SJSA1 (cell line): ENCODE measurements around the gene HAGH. TPM values are rescaled to one million over a fixed set of nuclear protein-coding genes. Genes with fewer than 3 reads are reported as not detected.

Source experiments
- DNase-seq, 2 experiments: peaks; one replicate each; pipeline ENCODE4 v3.0.0-alpha.2; 2015 to 2020; ENCODE audit warnings: low spot score in 2 of 2, low read depth in 1 of 2
- H3K27ac ChIP-seq: fragments of 250-450 bp; sonication (Bioruptor Pico); 2 replicates; pipeline ENCODE4 v1.5.1; 2020; ENCODE audit warnings: mild to moderate bottlenecking, moderate library complexity
- H3K27me3 ChIP-seq: fragments of 250-450 bp; sonication (Bioruptor Pico); replicated peaks from 2 replicates; pipeline ENCODE4 v1.5.1; 2020; ENCODE audit warnings: mild to moderate bottlenecking, moderate library complexity
- H3K36me3 ChIP-seq: fragments of 250-450 bp; sonication (Bioruptor Pico); 2 replicates; pipeline ENCODE4 v1.5.1; 2020; ENCODE audit warnings: mild to moderate bottlenecking
- H3K4me1 ChIP-seq: fragments of 250-450 bp; sonication (Bioruptor Pico); replicated peaks from 2 replicates; pipeline ENCODE4 v1.6.1; 2021; ENCODE audit warnings: mild to moderate bottlenecking
- H3K4me3 ChIP-seq: fragments of 250-450 bp; sonication (Bioruptor Pico); 2 replicates; pipeline ENCODE4 v1.5.1; 2020; ENCODE audit warnings: mild to moderate bottlenecking
- H3K9me3 ChIP-seq: fragments of 250-450 bp; sonication (Bioruptor Pico); replicated peaks from 2 replicates; pipeline ENCODE4 v1.5.1; 2020; ENCODE audit warnings: mild to moderate bottlenecking
- total RNA-seq: library from RNA; depleted of rRNA; stranded (reverse); fragments of >200 nt; shearing (Covaris generic); gene quantifications from 2 replicates; pipeline ENCODE4 v1.2.3, GENCODE V29; 2014

The HAGH gene
- total RNA-seq, 1 experiment from 2014 or later, result 65.3 TPM

DNA sequence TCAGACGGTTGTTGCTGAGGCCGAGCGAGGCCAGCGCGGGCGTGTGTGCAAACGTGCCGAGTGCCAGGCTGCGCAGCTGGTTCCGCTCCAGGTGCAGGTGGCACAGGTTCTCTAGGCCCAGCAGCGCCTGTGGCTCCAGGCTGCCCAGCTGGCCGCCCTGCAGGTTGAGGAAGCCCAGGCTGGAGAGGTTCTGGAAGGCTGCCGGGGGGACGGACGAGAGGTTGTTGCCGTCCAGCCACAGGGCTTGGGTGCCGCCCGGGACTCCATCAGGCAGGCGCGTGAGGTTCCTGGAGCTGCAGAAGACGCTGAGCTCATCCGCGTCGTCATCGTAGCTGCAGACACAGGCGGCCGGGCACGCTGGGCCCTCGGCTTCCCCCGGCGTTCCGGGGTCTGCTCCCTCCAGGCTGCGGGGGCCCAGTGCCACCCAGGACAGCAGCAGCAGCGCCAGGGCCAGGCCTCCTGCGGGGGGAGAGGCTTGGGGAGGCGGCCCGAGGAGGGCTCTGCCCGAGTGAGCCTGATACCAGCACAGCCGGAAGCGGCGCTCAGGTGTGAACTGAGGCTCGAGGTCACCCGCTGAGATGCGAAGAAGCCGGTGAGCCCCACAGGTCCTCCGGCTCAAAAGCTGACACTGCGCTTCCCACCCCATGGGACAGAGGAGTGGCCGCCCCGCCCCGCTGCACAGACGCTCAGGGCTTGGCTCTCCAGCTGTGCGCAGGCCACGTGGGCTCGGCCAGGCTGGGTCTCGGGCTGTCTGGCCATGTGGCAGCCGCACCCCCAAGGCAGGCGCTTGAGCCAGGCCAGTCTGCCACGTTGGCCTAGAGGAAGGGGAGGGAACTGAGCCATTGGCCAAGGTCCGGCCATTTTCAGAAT is 34.4 kb downstream of the HAGH start:
- Histone ChIP-seq H3K36me3 (peaks cover 44% of the 10 kb centered on the region), H3K4me3 (no peak overlapping the region), H3K27me3 (no peaks in the 10 kb centered on the region), H3K9me3 (no peaks in the 10 kb centered on the region), H3K27ac (no peak overlapping the region), H3K4me1 (no peaks in the 10 kb centered on the region)
- DNase-seq, result no peak

DNA sequence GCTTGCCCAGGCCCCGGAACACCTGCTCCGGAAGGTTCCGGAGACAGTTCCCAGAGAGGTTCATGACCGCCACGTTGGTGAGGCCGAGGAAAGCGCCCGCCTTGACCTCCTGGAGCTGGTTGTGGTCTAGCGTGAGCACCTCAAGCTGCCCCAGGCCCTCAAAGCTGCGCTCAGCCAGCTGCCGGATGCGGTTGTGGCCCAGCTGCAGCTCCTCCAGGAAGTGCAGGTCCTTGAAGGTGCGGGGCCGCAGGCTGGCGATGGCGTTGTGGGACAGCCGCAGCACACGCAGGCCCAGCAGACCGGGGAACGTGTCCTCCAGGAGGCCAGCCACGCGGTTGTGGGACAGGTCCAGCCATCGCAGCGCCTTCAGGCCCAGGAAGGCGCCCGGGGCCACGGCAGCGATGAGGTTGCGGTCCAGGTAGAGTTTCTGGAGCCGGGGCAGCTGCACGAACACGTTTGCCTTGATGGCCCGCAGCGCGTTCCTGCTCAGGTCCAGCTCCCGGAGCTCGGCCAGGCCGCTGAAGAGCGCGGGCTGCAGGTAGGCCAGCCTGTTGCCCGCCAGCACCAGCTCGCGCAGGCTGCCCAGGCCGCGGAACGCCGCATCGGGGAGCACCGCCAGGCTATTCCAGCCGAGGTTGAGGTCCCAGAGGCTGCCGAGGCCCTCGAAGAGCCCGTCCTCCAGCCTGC is 35.2 kb downstream of the HAGH start:
- no peak for DNase-seq
- H3K27me3 ChIP-seq, result no peaks in the 10 kb centered on the region
- no peak overlapping the region for H3K27ac ChIP-seq
- peaks cover 51% of the 10 kb centered on the region for H3K36me3 ChIP-seq
- no peaks in the 10 kb centered on the region for H3K4me1 ChIP-seq
- H3K9me3 ChIP-seq, result no peaks in the 10 kb centered on the region
- H3K4me3 ChIP-seq, result no peak overlapping the region

DNA sequence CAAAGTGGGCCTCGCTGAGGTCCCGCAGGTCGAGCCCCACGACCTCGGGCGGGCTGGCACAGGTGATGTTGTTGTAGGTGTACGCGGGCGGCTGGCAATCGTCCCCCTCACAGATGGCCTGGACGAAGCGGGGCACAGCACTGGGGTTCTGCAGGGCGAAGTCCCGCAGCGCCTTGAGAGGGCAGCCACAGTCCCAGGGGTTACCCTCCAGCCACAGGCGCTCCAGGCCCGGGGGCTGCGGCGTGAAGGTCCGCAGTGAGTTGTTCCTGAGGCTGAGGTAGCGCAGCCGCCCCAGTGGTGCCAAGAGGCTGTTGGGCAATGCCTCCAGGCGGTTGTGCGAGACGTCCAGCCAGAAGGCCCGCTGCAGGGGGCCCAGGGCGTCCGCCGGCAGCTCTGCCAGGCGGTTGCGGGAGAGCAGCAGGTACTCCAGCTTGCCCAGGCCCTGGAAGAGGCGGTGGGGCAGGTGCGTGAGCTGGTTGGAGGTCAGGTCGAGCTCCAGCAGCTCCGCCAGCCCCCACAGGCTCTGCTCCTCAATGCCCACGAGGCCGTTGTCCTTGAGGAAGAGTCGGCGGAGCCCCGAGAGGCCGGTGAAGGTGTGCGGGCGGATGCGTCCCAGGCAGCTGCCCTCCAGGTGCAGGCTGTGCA is 35.9 kb downstream of the HAGH start:
- Histone ChIP-seq H3K27me3 (no peaks in the 10 kb centered on the region), H3K9me3 (no peaks in the 10 kb centered on the region), H3K27ac (no peak overlapping the region), H3K36me3 (peaks cover 58% of the 10 kb centered on the region), H3K4me1 (no peaks in the 10 kb centered on the region), H3K4me3 (no peak overlapping the region)
- no peak for DNase-seq

DNA sequence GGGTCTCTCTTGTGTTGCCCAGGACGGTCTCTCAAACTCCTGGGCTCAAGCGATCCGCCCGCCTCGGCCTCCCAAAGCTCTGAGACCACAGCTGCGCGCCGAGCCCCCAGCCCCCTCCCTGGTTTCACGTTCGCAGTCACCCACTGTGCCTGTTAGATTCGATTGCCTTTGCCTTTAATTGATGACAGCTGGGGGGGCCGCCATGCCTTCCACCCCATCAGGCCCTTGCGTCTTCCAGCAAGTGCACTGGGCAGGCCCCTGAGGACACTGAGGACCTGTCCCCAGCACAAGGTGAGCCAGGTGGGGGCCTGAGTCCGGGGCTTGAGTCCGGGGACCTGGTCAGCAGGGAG is 36.4 kb downstream of the HAGH start:
- Histone ChIP-seq H3K4me1 (no peaks in the 10 kb centered on the region), H3K36me3 (peaks cover 60% of the 10 kb centered on the region), H3K27ac (no peak overlapping the region), H3K27me3 (no peaks in the 10 kb centered on the region), H3K4me3 (no peak overlapping the region), H3K9me3 (no peaks in the 10 kb centered on the region)
- DNase-seq, result no peak

DNA sequence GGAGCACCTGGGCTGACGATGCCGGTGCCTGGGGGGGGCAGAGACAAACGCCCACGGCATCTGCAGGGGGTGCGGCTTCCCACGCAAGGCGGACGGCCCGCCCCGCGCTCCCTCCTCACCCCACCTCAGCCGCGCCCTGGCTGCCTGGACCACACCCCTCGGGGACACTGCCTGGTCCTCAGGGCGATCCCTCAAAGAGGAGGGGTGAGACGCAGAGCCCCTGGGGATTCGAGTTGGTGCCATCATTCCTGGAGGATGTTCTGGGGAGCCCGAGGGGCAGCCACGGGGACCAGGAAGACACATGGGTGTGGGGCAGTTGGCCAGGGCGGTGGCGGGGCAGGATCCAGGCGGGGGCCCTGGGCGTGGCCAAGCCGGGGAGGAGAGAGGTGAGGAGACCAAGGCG is 37.0 kb downstream of the HAGH start:
- DNase-seq, result no peak
- no peaks in the 10 kb centered on the region for H3K4me1 ChIP-seq
- peaks cover 65% of the 10 kb centered on the region for H3K36me3 ChIP-seq
- H3K27ac ChIP-seq, result no peak overlapping the region
- no peak overlapping the region for H3K4me3 ChIP-seq
- H3K9me3 ChIP-seq, result no peaks in the 10 kb centered on the region
- no peaks in the 10 kb centered on the region for H3K27me3 ChIP-seq

DNA sequence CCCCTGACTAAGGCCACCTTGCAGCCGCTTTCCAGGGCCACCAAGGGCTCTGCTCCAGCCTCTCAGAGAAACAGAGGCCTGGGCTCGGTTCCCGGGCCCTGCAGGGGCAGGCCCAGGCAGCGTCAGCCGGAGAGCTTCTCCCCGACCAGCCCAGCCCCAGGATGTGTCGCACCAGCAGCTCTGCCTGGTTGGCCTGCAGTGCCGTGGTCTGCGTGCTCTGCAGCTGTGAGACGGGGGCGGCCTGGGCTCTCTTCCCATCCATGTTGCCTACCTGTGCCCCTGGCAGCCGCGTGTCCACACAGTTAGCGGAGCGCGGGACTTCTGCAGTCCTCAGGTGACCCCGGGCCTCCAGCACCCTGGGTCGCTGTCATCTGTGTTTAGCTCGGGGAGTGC is 37.9 kb downstream of the HAGH start:
- Histone ChIP-seq H3K9me3 (no peaks in the 10 kb centered on the region), H3K4me3 (no peak overlapping the region), H3K36me3 (peaks cover 70% of the 10 kb centered on the region), H3K27ac (no peak overlapping the region), H3K4me1 (peaks cover 7% of the 10 kb centered on the region; the same call in 1 of the 2 replicates), H3K27me3 (no peaks in the 10 kb centered on the region)
- DNase-seq, result no peak

DNA sequence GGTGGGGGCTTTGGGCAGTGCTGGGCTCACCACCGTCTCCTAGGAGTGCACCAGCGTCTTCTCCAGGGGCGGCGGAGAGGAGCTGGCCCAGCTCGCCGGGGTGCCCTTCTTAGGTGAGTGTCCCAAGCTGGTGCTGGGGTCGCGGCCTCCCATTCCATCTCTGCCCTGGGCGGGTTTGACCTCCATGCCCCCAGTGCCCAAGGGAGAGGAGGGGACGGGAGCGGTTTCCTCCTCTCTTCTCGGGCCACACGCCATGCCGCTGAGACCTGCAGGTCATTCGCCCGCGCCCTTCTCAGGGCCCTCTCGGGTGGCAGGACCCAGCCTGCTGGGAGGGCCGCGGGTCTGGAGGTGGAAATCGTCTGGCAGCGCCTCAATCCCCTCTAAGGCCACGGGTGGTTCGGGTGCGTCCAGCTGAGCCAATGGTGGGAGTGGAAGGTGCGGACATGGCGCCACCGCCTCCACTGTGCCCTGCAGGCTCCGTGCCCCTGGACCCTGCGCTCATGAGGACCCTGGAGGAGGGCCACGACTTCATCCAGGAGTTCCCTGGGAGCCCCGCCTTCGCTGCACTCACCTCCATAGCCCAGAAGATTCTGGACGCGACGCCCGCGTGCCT is 38.4 kb downstream of the HAGH start:
- Histone ChIP-seq H3K4me1 (peaks cover 7% of the 10 kb centered on the region), H3K36me3 (peaks cover 70% of the 10 kb centered on the region)

DNA sequence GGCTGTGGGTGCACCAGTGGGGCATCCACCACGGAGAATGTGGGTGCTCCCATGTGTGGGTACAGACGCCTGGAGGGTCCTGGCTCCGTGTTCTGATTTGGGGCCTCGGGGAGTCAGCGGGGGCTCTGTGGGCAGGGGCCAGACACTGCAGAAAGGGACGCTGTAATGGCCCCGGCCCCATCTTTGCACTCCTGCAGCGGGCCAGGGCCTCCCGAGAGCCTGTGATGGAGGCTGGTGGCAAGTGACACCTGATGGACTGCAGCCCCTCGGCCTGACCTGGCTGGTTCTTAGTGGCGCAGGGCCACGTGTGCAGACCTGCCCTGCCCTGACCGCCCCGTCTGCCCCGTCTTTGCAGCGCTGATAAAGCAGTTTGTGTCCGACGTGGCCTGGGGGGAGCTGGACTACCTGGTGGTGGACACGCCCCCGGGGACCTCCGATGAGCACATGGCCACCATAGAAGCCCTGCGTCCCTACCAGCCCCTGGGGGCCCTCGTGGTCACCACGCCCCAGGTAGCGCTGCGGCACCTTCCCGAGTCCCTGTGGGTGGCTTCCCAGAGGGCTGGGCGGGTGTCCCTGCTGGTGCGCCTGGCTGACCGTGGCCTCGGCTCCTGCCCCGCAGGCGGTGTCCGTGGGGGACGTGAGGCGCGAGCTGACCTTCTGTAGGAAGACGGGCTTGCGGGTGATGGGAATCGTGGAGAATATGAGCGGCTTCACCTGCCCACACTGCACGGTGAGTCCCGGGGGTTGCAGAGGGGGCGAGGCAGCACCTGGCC is 39.1 kb downstream of the HAGH start:
- Histone ChIP-seq H3K27ac (no peak overlapping the region), H3K9me3 (no peaks in the 10 kb centered on the region), H3K4me3 (no peak overlapping the region), H3K27me3 (no peaks in the 10 kb centered on the region), H3K36me3 (peaks cover 72% of the 10 kb centered on the region), H3K4me1 (peaks cover 7% of the 10 kb centered on the region)
- no peak for DNase-seq

More for the DNA sequence above, 38.4 kb downstream of the HAGH start:
- no peak for DNase-seq
- no peaks in the 10 kb centered on the region for H3K9me3 ChIP-seq
- no peak overlapping the region for H3K27ac ChIP-seq
- H3K27me3 ChIP-seq, result no peaks in the 10 kb centered on the region
- H3K4me3 ChIP-seq, result no peak overlapping the region

DNA sequence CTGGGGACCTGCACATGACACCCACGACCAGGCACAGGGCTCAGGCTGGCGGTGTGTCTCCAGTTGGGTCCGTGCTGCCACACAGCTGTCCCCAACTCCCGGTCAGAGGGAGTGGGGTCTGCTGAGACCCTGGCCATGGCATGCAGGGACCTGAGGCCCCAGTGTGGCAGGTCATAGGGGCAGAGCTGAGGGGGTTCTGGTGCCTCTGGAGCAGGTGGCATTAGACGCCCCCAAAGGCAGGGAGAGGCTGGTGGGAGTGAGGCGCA is 39.6 kb downstream of the HAGH start:
- no peaks in the 10 kb centered on the region for H3K27me3 ChIP-seq
- H3K36me3 ChIP-seq, result peaks cover 72% of the 10 kb centered on the region
- no peak overlapping the region for H3K27ac ChIP-seq
- no peak for DNase-seq
- H3K4me1 ChIP-seq, result peaks cover 8% of the 10 kb centered on the region
- H3K4me3 ChIP-seq, result no peak overlapping the region
- H3K9me3 ChIP-seq, result no peaks in the 10 kb centered on the region

DNA sequence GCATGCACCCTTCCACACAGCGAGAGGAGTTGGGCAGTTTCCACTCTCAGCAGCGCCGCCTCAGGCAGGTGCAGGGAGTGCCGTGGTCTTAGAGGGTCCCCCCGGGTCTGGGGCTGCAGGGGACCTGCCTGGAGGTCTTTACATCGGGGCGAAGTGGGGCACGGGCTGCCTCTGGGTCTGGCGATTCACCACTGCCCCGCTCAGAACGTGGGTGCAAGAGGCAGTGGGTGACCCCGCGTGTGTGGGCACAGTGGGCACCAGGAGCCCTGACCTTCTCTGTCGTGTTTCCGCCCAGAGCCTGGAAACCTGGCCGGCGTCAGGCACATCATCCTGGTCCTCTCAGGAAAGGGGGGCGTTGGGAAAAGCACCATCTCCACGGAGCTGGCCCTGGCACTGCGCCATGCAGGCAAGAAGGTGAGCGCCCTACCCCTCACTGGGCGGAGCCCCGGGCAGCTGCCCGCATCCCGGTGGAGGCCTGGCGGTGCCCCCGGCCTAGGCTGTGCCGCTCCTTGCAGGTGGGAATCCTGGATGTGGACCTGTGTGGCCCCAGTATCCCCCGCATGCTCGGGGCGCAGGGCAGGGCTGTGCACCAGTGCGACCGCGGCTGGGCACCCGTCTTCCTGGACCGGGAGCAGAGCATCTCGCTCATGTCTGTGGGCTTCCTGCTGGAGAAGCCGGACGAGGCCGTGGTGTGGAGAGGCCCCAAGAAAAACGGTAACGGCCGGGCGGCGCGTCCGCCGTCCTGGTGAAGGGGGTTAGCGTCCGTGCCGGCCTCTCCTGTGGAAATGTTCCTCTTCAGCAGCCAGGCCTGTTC is 40.2 kb downstream of the HAGH start:
- DNase-seq, result no peak
- Histone ChIP-seq H3K9me3 (no peaks in the 10 kb centered on the region), H3K36me3 (peaks cover 74% of the 10 kb centered on the region), H3K4me1 (peaks cover 14% of the 10 kb centered on the region), H3K27ac (no peak overlapping the region), H3K4me3 (no peak overlapping the region), H3K27me3 (no peaks in the 10 kb centered on the region)

DNA sequence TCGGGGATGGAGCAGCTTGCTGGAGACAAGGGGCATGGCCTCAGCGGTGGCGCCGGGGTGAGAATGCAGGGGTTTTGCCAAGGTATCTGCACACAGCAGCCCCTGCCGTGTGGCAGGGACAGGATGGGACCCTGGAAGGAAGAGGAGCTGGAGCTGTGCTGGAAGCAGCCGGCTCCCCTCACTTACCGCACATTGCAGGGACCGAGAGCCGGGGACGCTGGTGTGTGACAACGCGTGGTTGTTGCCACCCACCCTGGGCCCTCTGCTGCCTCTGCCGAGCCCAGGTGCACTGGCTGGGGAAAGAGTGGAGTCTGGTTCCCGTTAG is 40.8 kb downstream of the HAGH start:
- Histone ChIP-seq H3K9me3 (no peaks in the 10 kb centered on the region), H3K27ac (no peak overlapping the region), H3K4me3 (no peak overlapping the region), H3K27me3 (no peaks in the 10 kb centered on the region), H3K36me3 (peaks cover 69% of the 10 kb centered on the region), H3K4me1 (peaks cover 17% of the 10 kb centered on the region)
- no peak for DNase-seq

DNA sequence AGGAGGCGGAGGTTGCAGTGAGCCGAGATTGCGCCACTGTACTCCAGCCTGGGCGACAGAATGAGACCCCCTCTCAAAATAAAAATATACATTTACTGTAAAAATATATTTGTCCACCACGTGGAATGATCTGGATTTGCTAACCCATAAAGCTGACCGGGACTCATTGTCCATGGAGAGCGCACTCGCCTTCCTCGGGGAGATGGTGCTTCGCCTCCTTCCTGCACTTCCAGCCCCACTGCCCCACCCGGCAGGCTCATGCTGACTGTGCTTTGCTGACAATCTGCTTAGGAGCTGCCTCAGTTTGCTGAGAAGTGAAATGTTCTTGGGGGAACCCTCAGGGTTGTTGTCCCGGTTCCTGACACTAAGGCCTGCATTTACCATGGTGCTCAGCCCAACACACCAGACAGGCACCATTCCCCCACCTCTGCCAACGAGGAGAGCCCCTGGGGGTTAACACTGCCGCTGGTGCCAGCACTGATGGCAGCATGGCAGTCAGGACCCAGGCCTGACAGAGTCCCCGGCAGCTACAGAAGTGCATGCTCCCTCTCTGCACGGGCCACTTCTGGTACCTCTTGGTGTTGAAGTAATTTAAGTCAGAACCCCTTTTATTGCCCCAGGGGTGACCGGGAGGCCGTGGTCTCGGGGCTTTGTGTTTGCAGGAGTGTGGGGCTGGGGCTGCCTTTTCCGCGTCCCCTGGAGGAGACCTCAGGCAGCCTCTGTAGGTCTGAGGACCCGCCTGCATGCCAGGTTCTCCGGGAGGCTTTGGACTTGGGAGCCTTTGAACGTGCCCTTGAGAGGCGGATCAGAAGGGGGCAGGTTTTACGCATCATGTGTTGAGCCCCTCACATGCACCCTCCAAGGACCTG is 41.4 kb downstream of the HAGH start:
- H3K9me3 ChIP-seq, result no peaks in the 10 kb centered on the region
- H3K36me3 ChIP-seq, result peaks cover 64% of the 10 kb centered on the region
- H3K4me1 ChIP-seq, result peaks cover 17% of the 10 kb centered on the region
- no peak for DNase-seq
- no peak overlapping the region for H3K27ac ChIP-seq
- no peaks in the 10 kb centered on the region for H3K27me3 ChIP-seq
- H3K4me3 ChIP-seq, result no peak overlapping the region
